GM21529 (cell line): Measurements from ENCODE around the gene CACNA1S.
A peak's percentile ranks its signal among the peaks of the same experiment; 100 is the strongest.

Experiments used
- ATAC-seq: cut with Tn5 transposase; IDR thresholded peaks from one replicate; pipeline ENCODE4 v1.9.1; 2021; ENCODE audit not compliant: unreplicated experiment

Gene CACNA1S

DNA sequence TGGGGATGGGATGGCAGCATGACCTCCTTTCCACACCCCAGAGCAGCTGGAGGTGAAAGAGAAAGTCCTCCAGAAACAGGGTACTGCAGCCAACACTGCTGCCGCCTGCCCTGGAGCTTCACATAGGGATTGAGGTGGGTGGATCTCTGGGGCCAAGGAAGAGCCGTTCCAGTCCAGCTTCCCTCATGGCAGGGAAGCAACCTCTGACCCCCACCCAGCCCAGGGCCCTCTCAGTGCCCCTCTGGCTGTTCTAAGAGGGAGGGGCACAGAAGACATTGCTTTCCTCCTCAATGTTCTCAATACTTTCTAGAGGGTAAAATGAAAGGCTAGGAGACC lies 94.4 kb downstream of the CACNA1S start:
- ATAC-seq, result no peak

DNA sequence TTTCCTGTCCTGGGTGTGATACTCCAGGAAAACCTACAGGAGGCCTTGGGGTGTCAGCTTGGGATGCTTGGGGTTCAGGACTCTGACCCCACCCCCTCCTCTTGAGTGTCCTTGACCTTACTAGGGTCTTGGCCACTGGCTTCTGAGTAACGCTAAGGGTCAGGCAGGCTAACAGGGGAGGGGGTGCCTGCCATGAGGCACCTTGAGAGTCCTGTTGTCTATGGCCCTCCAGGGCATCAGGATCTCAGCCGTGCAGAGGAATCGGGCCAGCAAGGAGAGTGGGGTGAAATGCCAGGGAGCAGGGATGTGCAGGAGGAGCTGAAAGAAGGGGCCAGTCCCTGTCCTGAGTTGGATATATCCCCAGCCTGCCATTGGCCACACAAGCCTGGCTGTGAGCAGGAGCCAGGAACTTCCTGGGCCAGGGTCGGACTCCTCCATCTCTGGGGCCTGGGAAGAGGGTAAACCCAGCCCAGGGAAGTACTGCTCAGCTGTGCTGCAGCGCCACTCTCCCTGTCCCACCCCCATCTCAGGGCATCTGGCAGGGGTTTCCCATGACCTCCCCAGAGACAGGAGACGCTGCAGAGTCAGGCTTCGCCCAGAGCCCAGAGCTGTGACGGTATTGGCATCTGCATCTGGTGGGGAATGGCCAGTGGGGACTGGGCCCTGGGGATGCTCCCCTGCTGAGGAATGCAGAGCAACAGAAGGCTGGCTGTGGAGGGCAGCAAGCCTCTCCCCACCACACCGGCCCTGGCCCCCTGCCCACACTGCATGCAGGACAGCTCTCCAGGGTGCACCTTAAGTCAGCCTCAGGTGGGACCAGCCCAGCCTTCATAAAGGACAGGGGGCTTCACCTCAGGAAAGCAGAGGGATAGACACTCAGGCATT lies 95.0 kb downstream of the CACNA1S start:
- peak; percentile 28 for ATAC-seq

DNA sequence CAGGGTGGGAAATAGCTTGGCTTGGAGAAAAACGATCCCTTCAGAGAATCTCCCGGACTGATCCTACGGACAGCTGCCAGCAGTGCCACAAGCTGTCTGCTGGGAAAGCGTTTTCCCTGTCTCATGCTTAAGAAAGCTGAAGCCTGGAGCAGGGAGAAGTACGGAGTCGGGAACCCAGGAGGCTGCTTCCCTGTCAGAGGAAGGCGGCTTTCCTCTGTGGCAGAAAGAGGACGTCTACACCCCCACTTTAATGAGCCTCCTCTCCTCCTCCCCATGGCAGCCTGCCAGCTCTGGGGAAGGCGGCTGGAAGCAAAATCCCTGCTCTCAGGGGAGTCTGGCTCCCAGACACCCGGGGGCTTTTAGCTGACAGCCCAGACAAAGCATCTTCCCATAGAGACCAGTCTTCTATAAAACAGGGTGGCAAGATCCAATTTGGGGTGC lies 96.0 kb downstream of the CACNA1S start:
- ATAC-seq, result no peak

DNA sequence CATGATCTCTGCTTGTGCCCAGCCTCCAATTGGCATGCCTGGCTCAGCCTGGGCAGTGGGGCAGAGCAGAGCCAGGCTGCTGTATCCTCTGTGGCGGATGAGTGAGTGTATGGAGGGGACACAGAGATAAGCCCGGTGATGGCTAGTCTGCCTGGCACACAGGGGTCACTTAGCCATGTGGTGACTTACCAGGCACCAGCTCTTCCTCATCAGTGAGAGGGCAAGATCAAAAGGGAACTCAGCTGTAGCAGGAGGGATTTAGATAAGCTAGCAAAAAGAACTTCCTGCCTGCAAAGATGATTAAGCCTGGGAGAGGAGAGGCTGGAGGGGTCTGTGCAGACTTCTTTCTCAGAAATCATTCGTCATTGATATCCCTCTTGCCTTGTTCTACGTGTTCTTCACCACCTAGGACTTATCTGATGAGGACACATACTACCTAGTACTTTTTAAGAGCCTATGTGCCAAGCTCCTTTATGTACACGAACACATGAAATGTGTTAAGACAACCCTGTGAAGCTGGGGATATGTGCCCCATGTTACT lies 96.6 kb downstream of the CACNA1S start:
- ATAC-seq, result no peak

DNA sequence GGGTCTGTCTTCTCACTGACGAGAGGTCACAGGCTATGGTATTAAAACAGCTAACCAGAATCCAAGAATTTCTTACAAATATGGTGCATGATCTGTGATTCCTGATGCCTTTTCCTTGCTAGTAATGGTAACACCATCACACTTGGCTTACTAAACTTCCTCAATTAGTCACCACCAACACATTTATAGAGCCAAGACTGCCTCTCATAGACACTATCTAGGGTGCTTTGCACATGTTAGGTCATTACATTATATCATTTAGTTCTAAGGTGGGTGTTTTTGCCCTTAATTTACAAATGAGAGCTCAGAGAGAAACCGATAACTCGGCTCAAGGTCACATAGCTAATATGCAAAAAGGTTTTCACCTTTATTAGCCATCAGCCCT lies 97.4 kb downstream of the CACNA1S start:
- no peak for ATAC-seq

DNA sequence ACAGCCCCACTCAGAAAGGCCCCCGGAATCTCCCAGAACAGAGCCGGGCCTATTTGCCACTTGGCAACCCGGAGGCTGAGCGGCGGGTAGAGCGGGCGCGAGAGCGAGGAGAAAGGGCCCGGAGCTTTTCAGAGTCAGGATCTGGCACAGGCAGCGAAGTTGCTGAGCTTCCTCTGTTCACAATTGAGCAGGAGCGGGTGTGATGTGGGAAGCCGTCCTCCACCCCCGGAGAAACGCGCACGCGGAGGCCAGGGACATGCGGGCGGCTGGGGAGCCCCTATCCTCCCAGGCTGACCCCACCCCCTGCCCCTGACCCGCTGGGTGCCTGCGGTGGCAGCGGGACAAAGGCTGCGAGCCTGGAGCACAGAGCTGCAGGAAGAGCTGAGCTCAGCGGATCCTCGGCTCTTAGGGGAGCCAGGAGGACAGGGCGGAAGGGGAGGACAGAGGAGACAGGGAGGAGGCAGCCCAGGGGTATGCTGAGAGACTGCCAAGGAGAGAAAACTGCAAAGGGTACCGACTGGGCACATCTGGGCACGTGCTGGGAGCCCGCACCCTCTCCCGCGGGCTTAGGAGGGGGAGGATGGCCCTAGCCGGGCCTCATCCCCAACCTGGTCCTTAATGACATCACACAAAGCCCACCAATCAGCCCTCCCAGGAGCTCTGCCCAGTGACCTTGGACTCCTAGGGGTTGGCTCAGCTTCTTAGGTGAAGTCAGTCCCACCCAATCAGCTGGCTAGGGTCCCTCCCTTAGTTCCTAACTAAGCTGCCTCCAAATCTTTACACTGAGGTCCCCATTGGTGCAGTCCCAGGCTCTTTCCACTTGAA lies 98.0 kb downstream of the CACNA1S start:
- no peak for ATAC-seq

DNA sequence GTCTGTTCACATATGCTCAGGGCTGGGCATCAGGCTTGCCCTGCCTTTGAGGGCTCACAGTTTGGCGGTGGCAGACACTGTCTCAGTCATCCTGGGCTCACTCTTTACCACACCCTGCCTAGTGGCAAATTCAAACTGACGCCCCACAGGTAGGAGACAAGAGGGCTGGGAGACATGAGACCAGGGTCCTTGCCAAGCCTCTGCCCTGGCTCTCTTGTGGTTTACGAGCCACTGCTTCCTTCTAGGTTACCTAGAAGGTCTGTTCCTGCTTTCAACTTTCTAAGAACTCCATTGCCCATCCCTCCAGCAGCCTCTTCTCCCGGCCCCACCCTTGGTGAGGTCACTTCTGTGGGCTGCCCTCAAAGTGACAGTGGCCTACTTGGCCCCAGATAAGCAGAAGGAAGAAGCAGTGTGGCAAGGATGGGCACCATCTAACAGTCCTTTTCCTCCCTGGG lies 99.2 kb downstream of the CACNA1S start:
- no peak for ATAC-seq

DNA sequence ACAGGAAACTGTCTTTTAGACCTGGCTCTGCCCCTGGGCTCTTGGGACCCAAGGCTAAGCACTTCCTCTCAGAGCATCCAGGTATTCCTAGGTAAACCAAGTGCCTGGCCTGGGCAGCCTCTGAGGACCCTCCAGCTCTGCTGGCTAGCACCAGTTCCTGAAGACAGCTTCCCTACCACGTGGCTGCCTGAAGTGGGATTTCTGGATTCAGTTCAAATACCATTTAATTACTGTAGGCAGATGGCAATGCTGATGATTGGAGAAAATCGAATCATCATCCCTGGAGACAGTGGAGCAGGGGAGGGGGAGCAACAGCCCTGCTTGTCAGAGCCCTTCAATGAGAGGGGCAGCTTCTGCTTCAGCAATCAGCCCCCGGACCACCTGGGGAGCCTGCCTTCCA lies 100.6 kb downstream of the CACNA1S start:
- no peak for ATAC-seq

DNA sequence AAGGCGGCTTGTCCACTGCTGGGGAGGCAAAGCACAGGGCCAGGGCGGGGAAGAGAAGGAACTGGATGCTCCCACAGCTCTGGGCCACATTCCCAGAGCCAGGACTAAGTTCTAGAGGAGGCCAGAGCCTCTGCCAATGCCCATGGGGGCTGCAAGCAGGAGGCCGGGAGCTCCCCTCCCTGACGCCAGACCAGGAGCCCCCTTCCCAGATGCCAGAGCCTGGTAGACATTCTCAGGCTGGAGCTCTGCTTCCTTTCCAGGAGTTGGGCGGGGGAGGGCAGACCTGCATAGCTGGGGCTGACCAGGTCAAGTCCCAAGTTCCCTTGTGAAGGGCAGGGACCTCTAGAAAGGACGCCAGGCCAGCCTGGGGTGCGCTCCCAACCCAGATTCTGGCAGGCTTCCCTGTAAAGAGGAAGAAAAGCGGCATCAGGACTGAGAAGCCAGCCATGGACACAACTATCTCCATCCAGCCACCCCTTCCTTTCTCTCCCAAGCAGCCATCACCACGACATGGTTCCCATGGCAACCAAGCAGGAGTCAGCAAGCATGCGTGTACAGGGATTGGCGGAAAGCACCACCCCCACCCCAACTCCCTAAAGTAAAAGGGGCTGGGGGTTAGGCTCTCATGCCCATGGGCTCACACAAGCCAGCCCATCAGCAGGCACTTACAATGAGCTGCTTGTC lies 102.1 kb downstream of the CACNA1S start:
- ATAC-seq, result no peak

DNA sequence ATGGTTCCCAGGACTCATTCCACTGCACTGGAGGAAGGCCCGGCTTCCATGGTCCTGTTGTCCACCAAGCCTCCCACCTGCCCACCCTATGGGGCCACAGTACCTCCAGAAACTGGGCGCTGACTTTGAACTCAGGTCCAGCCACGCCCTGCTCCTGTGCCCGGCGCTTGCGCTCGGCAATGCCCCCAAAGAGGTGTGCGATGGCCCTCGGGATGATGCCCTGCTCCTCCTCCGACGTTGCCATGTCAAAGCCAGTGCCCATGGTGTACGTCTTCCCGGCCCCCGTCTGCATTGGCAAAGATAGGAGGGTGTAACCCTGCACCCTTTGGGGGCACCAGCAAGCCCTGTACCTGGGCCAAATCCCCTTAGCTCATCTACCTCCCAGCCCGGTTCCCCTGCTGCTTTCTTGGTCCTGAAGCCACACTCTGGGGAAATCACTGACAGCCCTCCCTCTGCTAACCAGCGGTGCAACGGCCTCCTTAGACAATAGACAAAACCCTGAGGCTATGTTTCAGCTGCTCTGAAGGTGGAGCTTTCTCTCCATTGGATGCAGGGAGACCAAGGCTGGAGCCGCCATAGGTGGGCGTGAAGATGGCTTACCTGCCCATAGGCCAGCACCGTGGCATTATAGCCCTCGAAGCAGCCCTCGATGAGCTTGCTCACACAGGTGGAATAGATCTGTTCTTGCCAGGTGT lies 103.4 kb downstream of the CACNA1S start:
- no peak for ATAC-seq

DNA sequence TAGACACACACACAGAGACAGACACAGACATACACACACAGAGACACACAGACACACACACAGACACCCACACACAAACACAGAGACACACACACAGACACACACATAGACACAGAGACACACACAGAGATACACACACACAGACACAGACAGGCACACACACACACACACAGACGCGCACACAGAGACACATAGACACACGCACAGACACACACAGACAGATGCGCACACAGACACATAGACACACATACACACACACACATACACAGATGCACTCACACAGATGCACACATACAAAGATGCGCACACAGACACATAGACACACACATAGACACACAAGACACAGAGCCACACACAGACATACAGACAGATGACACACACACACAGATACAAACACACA lies 104.7 kb downstream of the CACNA1S start:
- ATAC-seq, result no peak

DNA sequence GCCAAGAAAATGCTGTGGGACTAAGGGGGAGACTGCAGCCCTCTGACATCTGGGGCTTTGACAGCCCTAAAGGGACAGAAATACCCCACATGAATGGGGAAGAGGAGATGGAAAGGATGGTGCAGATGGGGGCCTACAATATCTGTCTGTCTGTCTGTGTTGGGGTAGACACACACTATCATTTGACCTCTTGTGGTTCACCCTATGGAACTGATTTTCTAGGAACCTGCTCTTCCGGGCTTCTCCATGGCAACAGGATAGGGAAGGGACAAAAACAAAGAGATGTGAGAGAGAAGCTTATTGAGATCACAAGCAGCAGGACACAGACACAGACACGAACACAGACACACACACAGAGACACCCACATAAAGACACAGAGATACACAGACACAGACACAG lies 105.8 kb downstream of the CACNA1S start:
- ATAC-seq, result no peak

DNA sequence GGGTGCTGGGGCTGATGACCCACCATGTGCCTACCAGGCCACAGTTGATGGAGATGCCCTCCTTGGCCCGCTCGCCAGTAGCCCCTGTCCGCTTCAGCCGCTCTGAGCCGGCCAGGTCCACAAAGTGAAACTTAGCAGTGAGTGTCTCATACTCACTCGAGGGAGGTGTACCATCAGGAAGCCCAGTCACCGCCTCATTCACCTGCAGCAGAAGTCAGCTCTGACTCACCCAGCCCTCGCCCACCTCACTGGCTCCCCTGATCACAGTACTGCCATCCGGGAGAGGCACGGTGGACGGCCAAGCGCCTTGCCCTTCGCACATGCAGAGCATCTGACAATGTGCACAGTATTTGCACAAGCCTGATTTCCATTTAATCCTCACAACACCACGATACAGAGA lies 107.5 kb downstream of the CACNA1S start:
- no peak for ATAC-seq

DNA sequence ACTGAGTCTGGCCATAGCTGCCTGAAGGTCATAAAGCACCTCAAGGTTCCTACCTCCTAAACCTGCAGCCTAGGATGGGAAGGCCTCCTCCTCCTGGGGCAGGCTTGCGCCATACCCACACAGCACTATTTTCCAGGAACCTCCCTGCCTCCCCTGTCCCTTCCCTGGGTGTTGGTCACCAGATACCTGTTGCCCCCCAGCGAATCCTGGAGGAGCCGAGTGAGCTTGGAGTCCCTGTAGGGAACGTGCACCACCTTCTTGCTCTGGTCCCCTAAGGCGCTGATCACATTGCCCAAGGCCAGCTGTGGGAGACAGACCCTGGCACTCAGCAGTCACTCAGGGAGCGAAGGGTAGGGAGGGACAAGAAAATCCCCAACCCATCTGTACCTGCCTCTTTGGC lies 108.1 kb downstream of the CACNA1S start:
- ATAC-seq, result no peak

DNA sequence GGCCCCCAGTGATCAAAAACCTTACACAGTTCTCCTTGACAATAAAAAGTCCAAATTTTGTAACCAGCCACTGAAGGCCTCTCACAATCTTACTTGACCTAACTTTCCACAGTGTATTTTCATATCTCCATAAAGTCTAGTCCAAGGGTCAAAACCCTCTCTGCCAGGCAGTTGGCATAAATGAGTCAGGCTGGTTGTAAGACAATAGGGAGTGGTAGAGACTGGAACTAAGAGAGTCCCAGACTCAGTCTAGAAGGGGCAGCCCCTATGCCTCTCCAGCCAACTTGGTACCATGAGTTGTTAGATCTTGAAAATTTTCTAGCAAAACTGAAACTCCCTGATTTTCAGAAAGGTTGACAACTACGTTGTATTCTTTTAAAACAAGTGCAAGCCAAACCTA lies 109.7 kb downstream of the CACNA1S start:
- ATAC-seq, result no peak

DNA sequence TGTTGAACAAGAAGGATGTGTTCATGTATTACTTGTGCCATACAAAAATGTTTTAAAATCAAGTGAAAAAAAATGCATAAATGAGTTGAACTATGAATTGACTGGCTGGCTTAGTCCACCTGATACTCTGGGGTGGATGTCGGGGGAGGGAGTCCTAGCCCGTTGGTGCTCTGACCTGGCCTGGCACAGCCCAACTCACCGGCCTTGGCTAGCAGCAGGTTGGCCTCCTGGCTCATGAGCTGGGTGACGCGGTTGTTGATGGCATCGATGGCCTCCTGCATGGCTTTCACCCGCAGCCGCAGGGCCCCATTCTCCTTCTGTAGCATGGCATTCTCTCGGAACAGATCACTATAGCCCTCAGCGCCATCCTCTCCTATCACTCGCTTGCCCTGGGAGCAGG lies 110.3 kb downstream of the CACNA1S start:
- no peak for ATAC-seq

DNA sequence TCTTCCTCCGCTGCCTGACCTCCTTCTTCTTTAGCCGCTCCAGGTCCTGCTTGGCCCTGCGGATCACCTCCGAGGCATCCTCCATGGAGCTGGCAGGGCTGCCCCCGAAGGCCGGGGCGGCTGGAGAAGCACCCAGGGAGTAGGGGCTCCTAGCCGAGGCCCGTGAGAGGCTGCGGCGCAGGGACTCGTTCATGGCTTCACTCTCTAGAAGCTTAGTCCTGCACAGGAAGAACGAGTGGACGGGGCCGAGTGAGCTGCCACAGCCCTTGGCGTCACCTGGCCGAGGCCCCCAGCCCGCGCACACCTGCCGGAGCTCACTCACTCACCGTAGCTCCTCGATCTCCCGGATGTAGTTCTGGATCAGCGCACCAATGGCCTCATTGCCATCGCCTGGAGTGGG lies 111.8 kb downstream of the CACNA1S start:
- no peak for ATAC-seq

DNA sequence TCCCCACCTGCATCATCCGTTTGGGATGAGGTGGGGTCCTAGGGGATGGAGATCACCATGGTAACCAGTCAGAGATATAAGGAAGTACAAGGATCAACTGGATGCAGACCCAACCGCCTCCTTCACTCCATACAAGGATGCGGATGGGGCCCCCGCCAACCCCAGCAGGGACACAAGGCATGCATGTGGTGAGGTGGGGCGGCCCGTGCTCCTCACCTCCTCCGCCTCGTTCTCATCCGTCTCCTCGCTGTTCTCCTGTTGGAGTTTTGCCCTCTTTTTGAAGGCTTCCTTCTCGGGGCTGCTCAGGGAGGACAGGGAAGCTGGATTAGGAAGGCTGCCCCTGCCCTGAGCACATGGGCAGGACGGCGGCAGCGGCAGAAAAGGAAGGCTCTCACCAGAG lies 112.6 kb downstream of the CACNA1S start:
- no peak for ATAC-seq

DNA sequence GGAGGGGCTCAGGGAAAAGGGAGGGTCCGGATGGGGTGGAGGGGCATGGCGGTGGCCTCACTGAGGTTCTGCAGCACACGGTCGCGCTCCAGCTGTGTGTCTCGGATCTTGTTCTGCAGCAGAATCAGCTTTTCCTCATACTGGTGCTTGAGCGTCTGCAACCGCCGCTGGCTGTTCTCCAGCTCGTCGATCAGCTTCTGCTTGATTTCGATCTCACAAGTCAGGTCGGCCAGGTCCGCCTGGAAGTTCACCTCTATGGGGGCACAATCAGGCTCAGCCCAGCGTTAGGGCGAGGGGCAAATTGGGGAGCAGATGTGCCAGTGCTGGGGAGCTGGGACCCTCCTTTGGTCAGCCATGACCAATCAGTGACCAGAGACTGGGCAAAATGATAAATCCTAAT lies 113.9 kb downstream of the CACNA1S start:
- no peak for ATAC-seq

DNA sequence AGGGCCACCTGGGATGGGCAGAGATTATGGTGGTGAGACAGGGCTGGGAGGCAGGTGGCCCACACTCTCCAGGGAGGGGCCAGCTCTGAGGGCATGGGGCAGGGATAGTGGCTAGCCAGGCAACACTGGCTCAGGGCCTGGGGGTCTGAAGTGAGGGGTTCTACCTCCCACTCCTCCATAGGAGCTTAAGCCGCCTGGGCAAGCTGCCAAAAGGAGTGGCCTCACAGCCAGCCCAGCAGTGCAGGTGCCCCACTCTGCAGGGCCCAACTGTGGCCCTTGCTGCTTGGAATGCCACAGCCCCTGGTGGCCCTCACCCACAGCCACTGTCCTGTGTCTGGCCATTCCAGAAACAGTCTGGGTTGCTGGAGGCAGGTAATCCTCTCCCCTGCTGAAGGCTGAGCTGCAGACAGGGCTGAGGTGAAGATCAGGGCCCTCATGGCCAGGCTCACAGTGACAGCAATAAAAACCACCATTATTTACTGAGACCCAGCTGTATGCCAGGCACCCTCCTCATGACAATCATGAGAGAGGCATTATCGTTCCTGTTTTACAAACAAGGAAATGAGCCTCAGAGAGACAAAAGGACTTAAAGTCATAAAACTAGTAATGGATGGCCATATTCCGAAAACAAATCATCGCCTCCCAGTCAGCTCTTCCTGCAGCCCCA lies 119.7 kb downstream of the CACNA1S start:
- no peak for ATAC-seq
